Upper lobe of left lung (tissue), 4 donors: Measurements from ENCODE around the gene SPARCL1.

Source experiments
- CTCF ChIP-seq, 6 experiments: fragments of 450-650 bp in 4 of 6; fragments of 200-600 bp in 2 of 6; sonication (generic) in 2 of 6; IDR thresholded peaks; one replicate each; pipeline ENCODE4 v1.5.1; 2016 to 2019; ENCODE audit warnings: antibody characterized with exemption in 6 of 6
- POLR2AphosphoS5 ChIP-seq, 2 donors: sonication (generic); formaldehyde crosslinking; IDR thresholded peaks; one replicate each; pipeline ENCODE4 v1.5.1; 2017; ENCODE audit warnings: antibody characterized with exemption in 2 of 2

GRCh38 chr4:87426865-87427517 lies 102.2 kb downstream of the SPARCL1 start:
- TF ChIP-seq CTCF (IDR thresholded peaks at IDR 0.05) (no peak), POLR2AphosphoS5 (IDR thresholded peaks at IDR 0.05) (no peak)
